ENCODE measurements around the gene ABCC1.

The ABCC1 gene

DNA sequence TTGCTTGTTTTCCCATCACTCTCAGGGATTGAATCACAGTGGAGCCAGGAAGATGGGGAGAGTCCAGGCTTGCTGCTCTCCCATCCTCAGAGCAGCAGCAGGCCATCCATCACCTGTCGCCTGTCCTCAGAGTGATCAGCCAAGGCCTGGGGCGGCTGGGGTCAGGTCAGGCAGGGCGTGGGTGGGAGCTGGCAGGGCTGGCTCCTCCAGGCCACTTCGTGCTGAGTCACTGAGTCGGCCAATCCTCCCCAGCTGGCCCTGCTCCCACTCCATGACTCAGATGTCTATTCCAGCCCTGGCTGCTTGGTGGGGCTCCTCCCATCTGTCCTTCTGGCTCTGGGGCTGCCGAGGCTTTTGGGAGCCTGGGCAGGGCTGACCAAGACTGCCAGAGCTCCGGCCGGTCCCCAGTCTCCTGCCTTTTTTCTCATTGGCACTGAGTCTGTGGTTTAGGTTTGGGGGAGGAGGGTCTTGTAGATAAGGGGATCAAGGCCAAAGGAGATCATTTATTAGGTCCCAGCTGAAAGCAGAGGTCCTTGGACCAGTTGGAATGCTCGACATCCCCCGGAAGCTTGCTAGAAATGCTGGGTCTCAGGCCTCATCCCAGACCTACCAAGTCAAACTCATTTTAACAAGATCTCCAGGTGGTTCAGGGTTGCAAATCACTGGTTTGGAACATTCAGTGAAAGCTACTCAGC, 72.7 kb downstream of the ABCC1 start:
- Histone ChIP-seq H3K27me3 (ENCODE audit: low read depth, low read length) (no peaks in the 10 kb centered on the region), H4K20me1 (ENCODE audit: insufficient read depth, low read length) (peaks cover 16% of the 10 kb centered on the region), H3K4me1 (ENCODE audit: low read length) (peaks cover 17% of the 10 kb centered on the region), H3K9ac (ENCODE audit: low read length) (no peak overlapping the region), H3K27ac (ENCODE audit: low read length) (no peak overlapping the region), H3K4me3 (ENCODE audit: low read length) (no peak overlapping the region), H3K4me2 (ENCODE audit: low read length) (no peak overlapping the region), H2AFZ (ENCODE audit: low read depth, low read length) (no peak overlapping the region), H3K9me3 (ENCODE audit: insufficient read depth, low read length) (no peaks in the 10 kb centered on the region), H3K79me2 (ENCODE audit: low read length) (peaks cover 64% of the 10 kb centered on the region), H3K36me3 (replicated peaks; ENCODE audit: low read depth, low read length) (peaks cover 35% of the 10 kb centered on the region)
- TF ChIP-seq, protein P1, sequence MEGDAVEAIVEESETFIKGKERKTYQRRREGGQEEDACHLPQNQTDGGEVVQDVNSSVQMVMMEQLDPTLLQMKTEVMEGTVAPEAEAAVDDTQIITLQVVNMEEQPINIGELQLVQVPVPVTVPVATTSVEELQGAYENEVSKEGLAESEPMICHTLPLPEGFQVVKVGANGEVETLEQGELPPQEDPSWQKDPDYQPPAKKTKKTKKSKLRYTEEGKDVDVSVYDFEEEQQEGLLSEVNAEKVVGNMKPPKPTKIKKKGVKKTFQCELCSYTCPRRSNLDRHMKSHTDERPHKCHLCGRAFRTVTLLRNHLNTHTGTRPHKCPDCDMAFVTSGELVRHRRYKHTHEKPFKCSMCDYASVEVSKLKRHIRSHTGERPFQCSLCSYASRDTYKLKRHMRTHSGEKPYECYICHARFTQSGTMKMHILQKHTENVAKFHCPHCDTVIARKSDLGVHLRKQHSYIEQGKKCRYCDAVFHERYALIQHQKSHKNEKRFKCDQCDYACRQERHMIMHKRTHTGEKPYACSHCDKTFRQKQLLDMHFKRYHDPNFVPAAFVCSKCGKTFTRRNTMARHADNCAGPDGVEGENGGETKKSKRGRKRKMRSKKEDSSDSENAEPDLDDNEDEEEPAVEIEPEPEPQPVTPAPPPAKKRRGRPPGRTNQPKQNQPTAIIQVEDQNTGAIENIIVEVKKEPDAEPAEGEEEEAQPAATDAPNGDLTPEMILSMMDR (IDR thresholded peaks at IDR 0.05; ENCODE audit: low read depth, low read length), result no peak
- TF ChIP-seq EZH2phosphoT487 (IDR thresholded peaks at IDR 0.05; ENCODE audit: low read depth), result no peak

DNA sequence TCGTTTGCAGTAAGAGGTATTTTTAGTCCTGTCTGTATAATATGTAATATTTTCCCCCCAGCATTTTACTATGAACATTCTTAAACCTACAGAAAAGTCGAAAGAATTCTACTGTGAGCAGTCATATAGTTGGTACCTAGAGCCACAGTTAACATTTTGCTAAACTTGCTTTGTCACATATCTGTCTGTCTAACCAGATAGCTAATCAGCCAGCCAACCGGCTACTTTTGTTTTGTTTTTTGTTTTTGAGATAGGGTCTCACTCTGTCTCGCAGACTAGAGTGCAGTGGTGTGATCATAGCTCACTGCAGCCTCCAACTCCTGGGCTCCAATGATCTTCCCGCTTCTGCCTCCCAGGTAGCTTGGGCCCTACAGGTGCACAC, 73.3 kb downstream of the ABCC1 start:
- no peak overlapping the region for H3K9ac ChIP-seq (ENCODE audit: low read length)
- peaks cover 34% of the 10 kb centered on the region for H3K36me3 ChIP-seq (replicated peaks; ENCODE audit: low read depth, low read length)

DNA sequence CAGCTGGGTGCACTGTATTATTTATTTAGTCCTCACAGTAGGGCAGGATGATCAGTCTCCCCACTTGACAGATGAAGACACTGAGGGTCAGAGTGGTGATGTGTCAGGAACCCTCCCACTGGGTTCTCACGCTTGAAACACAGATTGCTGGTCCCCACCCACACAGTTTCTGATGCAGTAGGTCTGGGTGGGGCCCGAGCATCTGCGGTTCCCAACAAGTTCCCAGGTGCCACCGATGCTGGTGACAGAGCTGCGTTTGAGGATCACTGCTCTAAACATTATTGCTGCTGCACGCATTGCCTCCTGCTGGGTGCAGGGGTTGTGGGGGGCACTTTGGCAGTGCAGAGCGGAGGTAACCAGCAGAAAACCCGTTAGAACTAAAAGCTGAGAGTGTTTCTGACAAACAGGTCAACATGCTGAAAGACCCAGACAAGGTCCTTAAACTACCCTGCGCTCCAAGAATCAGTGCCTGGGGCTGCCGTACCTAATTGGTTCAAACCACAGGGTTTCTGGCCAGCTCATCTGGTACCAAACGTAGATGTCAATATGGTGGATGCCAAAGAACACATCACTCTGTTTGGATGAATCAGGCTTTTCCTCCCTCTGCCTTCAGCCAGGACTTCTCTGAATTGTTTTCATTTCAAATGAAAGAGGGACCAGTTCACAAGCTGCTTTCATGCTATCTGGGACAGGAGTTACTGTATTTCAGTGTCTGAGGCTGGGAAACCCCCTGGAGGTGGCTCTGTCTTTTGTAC, 76.0 kb downstream of the ABCC1 start:
- no peak overlapping the region for H3K9ac ChIP-seq (ENCODE audit: low read length)
- H3K4me2 ChIP-seq (ENCODE audit: low read length), result no peak overlapping the region
- peaks cover 16% of the 10 kb centered on the region for H4K20me1 ChIP-seq (ENCODE audit: insufficient read depth, low read length)
- peak overlapping the region; percentile 9; the same call in 1 of the 2 replicates for H3K27ac ChIP-seq (ENCODE audit: low read length)
- no peaks in the 10 kb centered on the region for H3K9me3 ChIP-seq (ENCODE audit: insufficient read depth, low read length)
- peaks cover 33% of the 10 kb centered on the region for H3K36me3 ChIP-seq (replicated peaks; ENCODE audit: low read depth, low read length)
- no peak for TF ChIP-seq EZH2phosphoT487 (IDR thresholded peaks at IDR 0.05; ENCODE audit: low read depth)
- TF ChIP-seq, protein P1 (IDR thresholded peaks at IDR 0.05; ENCODE audit: low read depth, low read length), result no peak
- H3K79me2 ChIP-seq (ENCODE audit: low read length), result peaks cover 58% of the 10 kb centered on the region
- H3K4me3 ChIP-seq (ENCODE audit: low read length), result no peak overlapping the region
- H3K4me1 ChIP-seq (ENCODE audit: low read length), result peaks cover 17% of the 10 kb centered on the region
- H3K27me3 ChIP-seq (ENCODE audit: low read depth, low read length), result no peaks in the 10 kb centered on the region
- no peak overlapping the region for H2AFZ ChIP-seq (ENCODE audit: low read depth, low read length)

More for the DNA sequence above, 73.3 kb downstream of the ABCC1 start:
- no peak for TF ChIP-seq EZH2phosphoT487 (IDR thresholded peaks at IDR 0.05; ENCODE audit: low read depth)
- TF ChIP-seq, protein P1 (IDR thresholded peaks at IDR 0.05; ENCODE audit: low read depth, low read length), result no peak
- H4K20me1 ChIP-seq (ENCODE audit: insufficient read depth, low read length), result peaks cover 16% of the 10 kb centered on the region
- no peaks in the 10 kb centered on the region for H3K27me3 ChIP-seq (ENCODE audit: low read depth, low read length)
- no peak overlapping the region for H3K4me2 ChIP-seq (ENCODE audit: low read length)
- H3K9me3 ChIP-seq (ENCODE audit: insufficient read depth, low read length), result no peaks in the 10 kb centered on the region
- peaks cover 62% of the 10 kb centered on the region for H3K79me2 ChIP-seq (ENCODE audit: low read length)
- H3K4me1 ChIP-seq (ENCODE audit: low read length), result peaks cover 17% of the 10 kb centered on the region
- no peak overlapping the region for H2AFZ ChIP-seq (ENCODE audit: low read depth, low read length)
- H3K4me3 ChIP-seq (ENCODE audit: low read length), result no peak overlapping the region
- H3K27ac ChIP-seq (ENCODE audit: low read length), result no peak overlapping the region

DNA sequence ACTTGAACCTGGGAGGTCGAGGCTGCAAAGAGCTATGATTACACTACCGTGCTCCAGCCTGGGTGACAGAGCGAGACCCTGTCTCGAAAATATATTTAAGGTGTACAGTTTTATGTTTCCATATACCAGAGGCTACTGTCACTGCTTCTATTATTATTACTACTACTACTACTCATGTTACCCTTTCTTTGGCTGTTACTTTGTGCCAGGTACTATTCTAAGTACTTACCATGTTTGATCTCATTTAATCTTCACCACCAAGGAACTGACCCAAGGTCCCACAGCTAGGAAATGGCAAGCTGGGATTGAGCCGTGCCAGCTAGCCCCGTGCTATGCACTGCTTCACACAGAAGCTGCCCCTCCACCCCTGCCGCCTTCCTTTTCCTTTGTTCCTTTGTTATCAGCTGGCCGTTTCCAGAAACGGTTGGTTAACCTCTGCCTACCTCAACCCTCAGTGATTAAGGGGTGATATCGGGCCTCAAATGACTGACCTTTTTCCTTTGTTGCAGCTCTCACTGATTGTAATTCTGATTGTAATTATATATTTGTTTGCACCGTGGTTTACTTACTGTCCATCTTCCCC, 78.4 kb downstream of the ABCC1 start:
- no peak overlapping the region for H3K4me3 ChIP-seq (ENCODE audit: low read length)
- peaks cover 17% of the 10 kb centered on the region for H3K4me1 ChIP-seq (ENCODE audit: low read length)
- H2AFZ ChIP-seq (ENCODE audit: low read depth, low read length), result no peak overlapping the region
- peaks cover 34% of the 10 kb centered on the region for H3K36me3 ChIP-seq (replicated peaks; ENCODE audit: low read depth, low read length)
- H3K27ac ChIP-seq (ENCODE audit: low read length), result no peak overlapping the region
- peaks cover 52% of the 10 kb centered on the region for H3K79me2 ChIP-seq (ENCODE audit: low read length)
- no peak overlapping the region for H3K9ac ChIP-seq (ENCODE audit: low read length)
- H3K4me2 ChIP-seq (ENCODE audit: low read length), result no peak overlapping the region
- TF ChIP-seq, protein P1 (IDR thresholded peaks at IDR 0.05; ENCODE audit: low read depth, low read length), result no peak
- no peak for TF ChIP-seq EZH2phosphoT487 (IDR thresholded peaks at IDR 0.05; ENCODE audit: low read depth)
- H4K20me1 ChIP-seq (ENCODE audit: insufficient read depth, low read length), result peaks cover 8% of the 10 kb centered on the region
- H3K9me3 ChIP-seq (ENCODE audit: insufficient read depth, low read length), result no peaks in the 10 kb centered on the region
- no peaks in the 10 kb centered on the region for H3K27me3 ChIP-seq (ENCODE audit: low read depth, low read length)
